Inferior parietal cortex (tissue), 1 donor: ENCODE measurements around the gene FAM181A.

Source experiments
- DNase-seq: peaks from one replicate; pipeline ENCODE4 v3.0.0-alpha.2; 2016; ENCODE audit errors: extremely low spot score

FAM181A gene

GRCh38 chr14:93929048-93929535 lies 1.9 kb downstream of the FAM181A start:
- no peak for DNase-seq

- no peak for DNase-seq
These were observed 2.5 kb downstream of the FAM181A start for GRCh38 chr14:93929657-93930056.

- no peak for DNase-seq
These were observed 3.3 kb downstream of the FAM181A start for GRCh38 chr14:93930296-93930988.

GRCh38 chr14:93930989-93931307 lies 3.8 kb downstream of the FAM181A start:
- no peak for DNase-seq

- no peak for DNase-seq
These were observed 5.5 kb downstream of the FAM181A start for GRCh38 chr14:93932642-93933041.

DNA sequence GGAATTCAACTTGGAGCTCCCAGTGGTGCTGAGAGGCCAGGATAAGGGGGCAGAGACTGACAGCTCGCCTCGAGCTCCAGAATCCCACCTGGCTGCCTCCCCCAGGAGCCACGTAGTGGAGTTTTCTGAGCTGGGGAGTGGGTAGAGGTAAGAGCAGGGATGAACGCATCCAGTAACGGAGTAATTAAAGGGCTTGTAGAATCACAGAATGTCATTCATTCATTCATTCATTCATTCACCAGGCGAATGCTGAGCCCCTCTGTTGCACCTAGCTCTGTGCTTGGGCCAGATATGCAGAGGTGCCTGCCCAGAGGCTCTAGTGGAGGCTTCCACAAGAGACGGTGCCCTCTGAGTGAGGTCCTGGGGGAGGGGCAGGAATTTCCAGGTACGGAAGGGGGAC lies 8.1 kb downstream of the FAM181A start:
- DNase-seq, result no peak

DNA sequence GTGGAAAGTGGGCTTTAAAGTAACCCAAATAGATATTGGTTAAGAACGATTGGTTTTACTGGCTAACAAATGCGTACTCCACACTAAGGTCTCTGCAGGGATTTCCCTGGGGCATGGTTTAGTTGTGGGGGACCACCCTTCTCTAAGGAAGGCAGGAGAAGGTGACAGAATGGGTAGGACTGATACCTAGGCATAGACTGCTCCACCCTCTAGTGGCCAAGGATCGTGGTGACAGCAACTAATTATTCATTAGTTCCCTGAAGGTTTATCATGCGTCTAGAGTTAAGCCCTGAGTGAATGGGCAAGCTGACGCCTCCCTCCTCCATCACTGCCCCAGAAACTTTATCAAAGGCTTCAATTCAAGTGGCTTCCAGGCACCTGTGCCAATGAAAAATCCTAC lies 9.1 kb downstream of the FAM181A start:
- DNase-seq, result peak; percentile 22

GRCh38 chr14:93936926-93937325 lies 9.8 kb downstream of the FAM181A start:
- no peak for DNase-seq

DNA sequence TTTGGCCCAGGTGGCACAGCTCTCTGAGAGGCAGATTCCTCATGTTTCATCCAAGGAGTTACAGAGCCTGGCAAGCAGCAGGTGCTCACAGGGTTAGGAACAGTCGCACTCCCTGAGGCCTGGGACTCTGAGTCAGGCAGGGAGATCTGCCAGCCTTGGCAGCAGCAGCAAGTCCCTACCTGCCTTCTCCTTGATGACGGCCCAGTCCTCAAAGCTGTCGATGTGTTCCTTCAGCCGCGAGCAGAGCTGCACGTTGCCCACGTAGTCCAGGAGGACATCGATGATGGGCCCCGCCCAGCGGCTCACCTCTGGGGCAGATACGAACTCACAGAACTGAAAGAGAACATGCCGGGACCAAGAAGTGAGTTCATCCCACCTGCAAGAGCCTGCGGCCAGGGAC lies 10.4 kb downstream of the FAM181A start:
- DNase-seq, result no peak

GRCh38 chr14:93938751-93939303 lies 11.7 kb downstream of the FAM181A start:
- DNase-seq, result no peak

DNA sequence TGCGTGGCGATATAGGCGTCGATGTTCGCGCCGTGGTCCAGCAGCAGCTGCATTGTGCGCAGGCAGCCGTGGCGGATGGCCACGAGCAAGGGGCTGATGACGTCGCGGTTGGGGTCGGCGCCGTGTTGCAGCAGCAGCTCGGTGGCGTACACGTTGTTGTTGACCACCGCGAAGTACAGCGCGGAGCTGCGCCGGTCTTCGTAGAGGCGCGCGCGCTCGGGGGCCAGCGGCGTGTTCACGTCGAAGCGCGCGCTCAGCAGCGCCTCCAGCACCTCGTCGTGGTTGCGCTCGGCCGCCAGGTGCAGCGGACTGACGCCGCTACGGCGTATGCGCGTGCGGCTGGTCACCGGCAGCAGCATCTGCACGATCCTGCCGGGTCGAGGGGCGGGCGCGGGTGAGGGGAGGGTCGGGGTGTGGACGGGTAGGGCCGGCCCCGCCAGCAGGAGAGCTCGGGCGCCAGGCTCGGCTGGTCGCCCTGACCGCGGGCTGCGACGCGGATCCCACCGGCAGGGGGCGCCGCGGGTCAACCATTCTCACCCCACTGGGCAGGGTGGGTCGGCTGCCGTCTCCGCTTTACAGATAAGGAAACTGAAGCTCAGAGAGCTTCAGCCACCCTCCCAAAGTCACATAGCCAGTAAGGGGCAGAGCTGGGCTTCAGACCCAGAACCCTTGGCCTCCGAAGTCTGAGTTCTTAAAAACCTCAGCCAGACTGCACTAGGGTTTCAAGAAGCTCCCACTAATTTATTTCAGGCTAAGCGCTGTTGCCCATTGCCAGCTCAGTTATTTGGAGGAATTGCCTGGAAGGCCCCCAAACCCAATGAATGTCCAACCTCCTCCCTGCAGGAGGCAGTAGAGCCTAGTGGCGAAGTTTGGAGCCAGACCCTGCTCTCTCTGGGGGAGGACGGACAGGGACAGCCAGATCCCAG lies 12.4 kb downstream of the FAM181A start:
- peak; percentile 63 for DNase-seq

- no peak for DNase-seq
These were observed 13.3 kb downstream of the FAM181A start for GRCh38 chr14:93940437-93940836.

DNA sequence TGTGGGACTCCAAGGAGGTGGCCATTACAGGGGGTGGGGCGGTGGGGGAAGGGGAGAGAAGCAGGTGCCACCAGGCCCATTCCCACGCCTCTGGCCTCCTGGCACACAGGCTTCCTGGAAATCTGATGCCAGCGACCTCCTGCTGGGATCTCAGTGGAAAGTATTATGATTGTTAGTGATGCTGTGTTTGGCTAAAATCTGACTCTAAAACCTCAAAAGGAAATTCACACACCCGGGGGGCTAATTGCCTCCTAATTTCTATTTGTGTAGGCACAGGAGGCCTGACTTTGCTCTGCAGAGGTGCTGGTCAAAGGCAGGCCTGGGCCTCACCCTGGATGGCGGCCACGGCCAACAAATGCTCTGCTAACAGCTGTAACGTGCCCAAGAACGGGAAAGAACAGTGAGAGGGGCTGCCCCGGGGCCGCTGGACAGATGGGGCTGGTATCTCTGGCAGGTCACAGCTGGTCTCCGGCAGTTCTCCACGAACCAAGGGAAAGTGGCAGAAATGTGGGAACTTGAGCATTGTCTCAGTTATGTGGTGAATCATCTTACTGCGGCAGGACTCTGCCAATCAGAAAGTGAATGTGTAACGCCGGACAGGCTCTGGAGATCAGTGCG lies 14.3 kb downstream of the FAM181A start:
- no peak for DNase-seq

DNA sequence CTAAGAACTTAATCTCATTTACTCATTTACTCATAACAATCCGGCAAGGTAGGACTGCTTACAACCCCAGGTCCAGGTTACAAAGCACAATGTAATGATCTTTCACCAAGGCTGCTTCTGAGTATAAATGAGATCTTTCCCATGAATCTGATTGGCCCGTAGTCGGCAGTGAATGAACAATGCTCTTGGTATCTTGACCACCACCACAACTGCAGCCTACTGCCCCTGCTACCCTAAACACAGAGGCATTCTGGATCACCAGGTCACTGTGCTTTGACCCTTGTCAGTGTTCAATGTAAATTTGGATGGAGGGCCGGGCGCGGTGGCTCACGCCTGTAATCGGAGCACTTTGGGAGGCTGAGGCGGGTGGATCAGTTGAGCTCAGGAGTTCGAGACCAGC lies 15.9 kb downstream of the FAM181A start:
- DNase-seq, result no peak

- no peak for DNase-seq
These were observed 16.8 kb downstream of the FAM181A start for GRCh38 chr14:93943930-93944329.

GRCh38 chr14:93944348-93945069 lies 17.4 kb downstream of the FAM181A start:
- DNase-seq, result no peak

- no peak for DNase-seq
These were observed 17.9 kb downstream of the FAM181A start for GRCh38 chr14:93945070-93945399.

GRCh38 chr14:93946104-93946503 lies 19.0 kb downstream of the FAM181A start:
- no peak for DNase-seq

GRCh38 chr14:93946541-93947090 lies 19.5 kb downstream of the FAM181A start:
- no peak for DNase-seq

GRCh38 chr14:93947282-93947681 lies 20.1 kb downstream of the FAM181A start:
- DNase-seq, result no peak

DNA sequence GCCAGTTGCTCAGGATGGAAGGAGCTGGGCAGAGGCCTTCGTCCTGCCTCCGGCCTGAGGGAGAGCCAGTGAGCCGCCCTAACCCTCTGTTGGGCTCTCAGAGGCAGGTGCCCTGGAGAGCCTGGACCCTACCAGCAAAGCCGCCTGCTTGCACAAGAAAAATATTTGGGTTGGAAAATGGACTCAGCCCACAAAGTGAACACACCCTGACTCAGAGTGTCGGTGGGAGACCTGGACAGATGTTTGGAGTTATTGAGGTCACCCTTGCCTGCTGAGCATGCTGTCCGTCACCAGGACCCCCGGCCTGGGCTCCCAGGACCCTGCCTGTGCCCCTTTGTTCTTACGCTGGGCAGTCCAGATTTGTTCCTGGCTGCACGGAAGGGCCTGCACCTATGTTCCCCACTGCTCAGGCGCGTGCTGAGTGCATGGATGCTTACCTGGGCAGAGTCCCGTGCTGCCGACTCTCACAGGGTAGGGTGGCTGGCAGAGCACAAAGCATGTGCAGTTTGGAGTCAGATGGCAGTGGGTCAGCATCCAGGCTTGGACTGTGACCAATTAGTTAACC lies 22.4 kb downstream of the FAM181A start:
- DNase-seq, result no peak
